Activated naive CD4-positive, alpha-beta T cell treated with anti-CD3 and anti-CD28 coated beads, Interleukin-2, amount 50 U/mL, for 72 hours (primary cell): ENCODE results near the gene MASTL. TPM values are rescaled to one million over a fixed set of nuclear protein-coding genes. Genes with fewer than 3 reads are reported as not detected.

ENCODE experiments used
- ATAC-seq, 2 donors: fragments of 150-1000 bp; cut with Tn5 transposase; 2 replicates each; pipeline ENCODE4 v1.10.0; 2021; ENCODE audit warnings: mild to moderate bottlenecking in 2 of 2, moderate library complexity in 2 of 2
- DNase-seq, 2 donors: peaks; one replicate each; pipeline ENCODE4 v3.0.0; 2021 to 2022; ENCODE audit warnings: low spot score in 2 of 2
- H3K27ac Mint-ChIP-seq, 2 donors: one replicate each; pipeline ENCODE4 v1.8.0; 2022; ENCODE audit warnings: mild to moderate bottlenecking in 2 of 2, mixed read lengths in 2 of 2
- H3K36me3 Mint-ChIP-seq, 2 donors: one replicate each; pipeline ENCODE4 v1.8.0; 2022; ENCODE audit warnings: mixed read lengths in 2 of 2
- H3K9me3 Mint-ChIP-seq, 2 donors: one replicate each; pipeline ENCODE4 v1.8.0; 2022; ENCODE audit warnings: mixed read lengths in 2 of 2
- total RNA-seq, 2 donors: library from RNA; stranded (reverse); gene quantifications; one replicate each; pipeline ENCODE4 v1.2.3, GENCODE V29; 2022

The MASTL gene
- total RNA-seq, 2 donors from 2014 or later = 49.7 to 50.7 TPM

DNA sequence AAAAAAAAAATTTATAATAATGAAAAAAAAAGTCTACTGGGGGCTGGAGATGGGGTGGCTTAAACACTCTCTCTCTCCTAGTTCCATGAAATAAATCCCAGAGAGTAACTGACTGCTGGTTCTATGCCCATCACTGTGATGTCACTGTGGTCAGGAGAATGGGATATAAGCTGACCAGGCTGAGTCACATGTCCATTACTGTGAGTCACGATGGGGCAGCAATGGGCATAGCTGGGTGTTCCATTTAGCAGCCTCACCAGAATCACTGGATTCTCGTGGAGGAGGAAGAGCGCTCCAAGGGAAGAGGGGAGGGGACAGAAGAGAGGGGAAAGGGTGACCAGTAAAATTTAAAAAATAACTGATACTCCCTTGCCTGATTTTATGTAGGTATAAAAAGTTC, 37.1 kb downstream of the MASTL start:
- ATAC-seq = peak in 1 of 2 donors; percentile 46
- no peaks in the 10 kb centered on the region for H3K9me3 Mint-ChIP-seq
- H3K27ac Mint-ChIP-seq = no peak overlapping the region
- DNase-seq = no peak
- no peaks in the 10 kb centered on the region for H3K36me3 Mint-ChIP-seq

GRCh38 chr10:27197980-27198620, 42.9 kb downstream of the MASTL start:
- no peaks in the 10 kb centered on the region for H3K9me3 Mint-ChIP-seq
- no peak for ATAC-seq
- DNase-seq = no peak
- H3K27ac Mint-ChIP-seq = no peak overlapping the region
- peaks cover 0 to 12% of the 10 kb centered on the region in 2 donors for H3K36me3 Mint-ChIP-seq

DNA sequence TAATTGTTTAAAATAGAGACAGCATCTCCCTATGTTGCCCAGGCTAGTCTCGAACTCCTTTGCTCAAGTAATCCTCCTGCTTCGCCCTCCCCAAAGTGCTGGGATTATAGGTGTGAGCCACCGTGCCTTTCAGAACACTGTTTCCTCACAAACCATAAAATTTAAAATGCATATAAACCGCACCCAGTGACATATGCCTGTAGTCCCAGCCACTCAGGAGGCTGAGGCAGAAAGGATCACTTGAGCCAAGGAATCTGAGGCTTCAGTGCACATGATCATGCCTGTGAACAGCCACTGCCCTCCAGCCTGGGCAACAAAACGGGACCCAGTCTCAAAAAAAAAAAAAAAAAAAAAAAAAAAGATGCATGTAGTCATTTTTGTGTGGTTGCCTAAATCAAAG, 48.7 kb downstream of the MASTL start:
- no peak for ATAC-seq
- H3K27ac Mint-ChIP-seq = peak overlapping the region in 1 of 2 donors; percentile 20
- peaks cover 0 to 12% of the 10 kb centered on the region in 2 donors for H3K36me3 Mint-ChIP-seq
- no peak for DNase-seq
- no peaks in the 10 kb centered on the region for H3K9me3 Mint-ChIP-seq

DNA sequence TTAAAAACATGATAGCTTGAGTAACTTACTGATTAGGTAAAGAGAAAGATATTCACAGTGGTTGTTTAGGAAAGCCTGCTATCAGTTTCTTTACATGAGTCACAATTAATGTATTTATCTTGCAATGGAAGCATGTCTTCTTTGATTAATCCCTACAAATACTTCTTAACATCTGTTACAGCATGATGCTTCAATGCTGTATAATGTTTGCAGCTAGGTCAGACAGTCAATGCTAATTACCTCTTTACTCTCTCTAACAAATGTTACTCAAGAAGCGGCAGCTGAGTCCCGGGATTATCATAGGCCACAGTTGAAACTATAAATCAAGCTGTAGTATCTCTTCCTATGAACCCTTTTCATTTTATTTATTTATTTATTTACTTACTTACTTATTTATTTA, 52.2 kb downstream of the MASTL start:
- no peaks in the 10 kb centered on the region for H3K9me3 Mint-ChIP-seq
- no peak for ATAC-seq
- H3K36me3 Mint-ChIP-seq = peaks cover 0 to 11% of the 10 kb centered on the region in 2 donors
- DNase-seq = no peak
- no peak overlapping the region for H3K27ac Mint-ChIP-seq

DNA sequence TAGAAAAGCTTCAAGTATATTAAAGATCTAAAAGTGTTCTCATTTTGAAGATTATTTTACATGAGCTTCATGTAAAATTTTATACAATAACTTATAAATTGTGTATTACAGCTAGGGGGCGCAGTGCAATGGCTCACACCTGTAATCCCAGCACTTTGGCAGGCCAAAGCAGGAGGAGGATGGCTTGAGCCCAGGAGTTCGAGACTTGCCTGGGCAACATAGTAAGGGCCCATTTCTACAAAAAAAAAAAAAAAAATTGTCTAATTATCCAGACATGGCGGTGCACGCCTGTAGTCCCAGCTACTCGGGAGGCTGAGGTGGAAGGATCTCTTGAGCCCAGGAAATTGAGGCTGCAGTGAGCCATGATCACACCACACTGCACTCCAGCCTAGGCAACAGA, 68.8 kb downstream of the MASTL start:
- H3K36me3 Mint-ChIP-seq = no peaks in the 10 kb centered on the region
- ATAC-seq (peak; percentile 51 to 56), DNase-seq (peak in 1 of 2 donors; percentile 41)
- H3K27ac Mint-ChIP-seq = no peak overlapping the region
- H3K9me3 Mint-ChIP-seq = no peaks in the 10 kb centered on the region

GRCh38 chr10:27225011-27225590, 69.9 kb downstream of the MASTL start:
- ATAC-seq = no peak
- no peak for DNase-seq
- Mint-ChIP-seq H3K27ac (no peak overlapping the region), H3K36me3 (no peaks in the 10 kb centered on the region), H3K9me3 (no peaks in the 10 kb centered on the region)

DNA sequence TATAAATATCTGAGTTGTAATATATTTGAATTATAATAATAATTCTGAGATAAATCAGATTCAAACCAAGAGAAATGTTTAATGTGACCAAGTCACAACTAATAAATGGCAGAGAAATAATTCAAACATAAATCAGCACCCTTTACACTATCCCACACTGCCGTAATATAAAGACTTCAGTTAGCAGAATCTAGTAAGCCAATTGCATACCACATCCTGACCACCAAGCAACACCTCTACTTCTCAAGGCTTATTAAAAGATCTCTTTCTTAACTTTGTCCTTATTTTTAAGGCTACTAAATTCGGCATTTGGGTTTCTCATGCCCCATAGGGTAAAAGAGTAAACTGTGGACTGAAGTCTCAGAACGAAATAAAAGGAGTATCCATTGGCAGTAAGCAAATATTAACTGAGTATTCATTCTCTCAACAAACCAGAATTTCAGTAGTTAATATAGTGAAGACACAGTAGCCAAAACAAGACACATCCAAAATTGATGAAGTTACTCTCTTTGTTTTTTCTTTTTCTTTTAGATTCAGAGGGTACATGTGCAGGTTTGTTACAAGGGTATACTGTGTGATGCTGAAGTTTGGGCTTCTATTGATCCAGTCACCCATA, 70.6 kb downstream of the MASTL start:
- no peaks in the 10 kb centered on the region for H3K9me3 Mint-ChIP-seq
- H3K27ac Mint-ChIP-seq = no peak overlapping the region
- ATAC-seq = no peak
- no peaks in the 10 kb centered on the region for H3K36me3 Mint-ChIP-seq
- DNase-seq = no peak

DNA sequence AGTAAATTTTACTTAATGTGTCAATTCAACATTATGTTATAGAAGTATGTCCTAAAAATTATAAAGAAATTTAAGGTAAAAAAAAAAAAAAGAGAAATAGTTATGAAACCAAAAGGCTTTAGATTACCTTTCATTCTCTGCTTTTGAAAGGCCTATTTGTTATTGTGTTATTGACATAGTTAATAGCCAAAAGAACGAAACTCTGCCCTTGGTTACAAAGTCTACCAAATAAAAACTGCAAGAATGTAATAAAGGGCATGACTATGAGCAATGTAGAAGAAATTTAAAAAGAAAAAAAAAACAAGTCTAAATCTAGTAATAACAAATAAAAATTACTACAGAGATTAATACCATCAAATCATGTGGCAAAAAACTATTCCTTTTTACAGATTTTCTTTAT, 74.9 kb downstream of the MASTL start:
- DNase-seq (no peak), ATAC-seq (no peak)
- H3K27ac Mint-ChIP-seq = no peak overlapping the region
- H3K9me3 Mint-ChIP-seq = no peaks in the 10 kb centered on the region
- no peaks in the 10 kb centered on the region for H3K36me3 Mint-ChIP-seq

GRCh38 chr10:27235706-27236105, 80.6 kb downstream of the MASTL start:
- Mint-ChIP-seq H3K27ac (no peak overlapping the region), H3K36me3 (peaks cover 8 to 14% of the 10 kb centered on the region in 2 donors), H3K9me3 (no peaks in the 10 kb centered on the region)
- DNase-seq (no peak), ATAC-seq (no peak)

Other genes starting within 250 kb of the MASTL start
- 10 to 100 TPM in 1 of 2 donors, 1 to 10 TPM in 1; 9.5 to 10.5 TPM for gene ANKRD26, start 54.9 kb upstream of the MASTL start, total RNA-seq
- gene YME1L1, start 968 bp upstream of the MASTL start, total RNA-seq = 100 to 1,000 TPM; 122 to 129 TPM
- 10 to 100 TPM; 15.4 to 16.0 TPM for gene ACBD5, start 85.4 kb downstream of the MASTL start, total RNA-seq